ENCODE measurements around the gene RMC1.

DNA sequence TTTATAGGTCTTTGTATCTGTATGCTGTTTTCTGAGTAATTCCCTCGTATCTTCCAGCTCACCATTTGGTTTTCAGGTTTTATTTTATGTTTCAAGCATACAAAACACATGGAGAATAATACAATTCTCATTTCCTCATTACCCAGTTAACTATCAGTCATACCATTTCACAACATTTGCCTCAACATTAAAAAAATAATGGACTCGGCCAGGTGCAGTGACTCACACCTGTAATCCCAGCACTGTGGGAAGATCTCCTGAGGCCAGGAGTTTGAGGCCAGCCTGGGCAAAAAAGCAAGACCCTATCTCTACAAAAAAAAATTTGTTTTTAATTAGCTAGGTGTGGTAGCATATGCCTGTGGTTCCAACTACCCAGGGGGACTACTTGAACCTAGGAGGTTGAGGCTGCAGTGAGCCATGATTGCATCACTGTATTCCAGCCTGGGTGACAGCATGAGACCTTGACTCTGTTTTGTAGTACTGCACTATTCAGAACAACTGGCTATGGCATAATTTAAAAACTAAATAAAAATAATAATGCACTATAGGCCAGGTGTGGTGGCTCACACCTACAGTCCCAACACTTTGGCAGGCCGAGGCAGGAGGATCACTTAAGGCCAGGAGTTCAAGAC, 62.7 kb downstream of the RMC1 start:
- no peak for TF ChIP-seq POLR2A (IDR thresholded peaks at IDR 0.05)
- TF ChIP-seq, protein P1, sequence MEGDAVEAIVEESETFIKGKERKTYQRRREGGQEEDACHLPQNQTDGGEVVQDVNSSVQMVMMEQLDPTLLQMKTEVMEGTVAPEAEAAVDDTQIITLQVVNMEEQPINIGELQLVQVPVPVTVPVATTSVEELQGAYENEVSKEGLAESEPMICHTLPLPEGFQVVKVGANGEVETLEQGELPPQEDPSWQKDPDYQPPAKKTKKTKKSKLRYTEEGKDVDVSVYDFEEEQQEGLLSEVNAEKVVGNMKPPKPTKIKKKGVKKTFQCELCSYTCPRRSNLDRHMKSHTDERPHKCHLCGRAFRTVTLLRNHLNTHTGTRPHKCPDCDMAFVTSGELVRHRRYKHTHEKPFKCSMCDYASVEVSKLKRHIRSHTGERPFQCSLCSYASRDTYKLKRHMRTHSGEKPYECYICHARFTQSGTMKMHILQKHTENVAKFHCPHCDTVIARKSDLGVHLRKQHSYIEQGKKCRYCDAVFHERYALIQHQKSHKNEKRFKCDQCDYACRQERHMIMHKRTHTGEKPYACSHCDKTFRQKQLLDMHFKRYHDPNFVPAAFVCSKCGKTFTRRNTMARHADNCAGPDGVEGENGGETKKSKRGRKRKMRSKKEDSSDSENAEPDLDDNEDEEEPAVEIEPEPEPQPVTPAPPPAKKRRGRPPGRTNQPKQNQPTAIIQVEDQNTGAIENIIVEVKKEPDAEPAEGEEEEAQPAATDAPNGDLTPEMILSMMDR (IDR thresholded peaks at IDR 0.05) = no peak

Measured in testis (tissue), 2 donors.